ENCODE data around the gene DIAPH3. TPM values are rescaled to one million over a fixed set of nuclear protein-coding genes. Genes with fewer than 3 reads are reported as not detected.

Gene DIAPH3
- total and polyA plus RNA-seq, 4 experiments from 2014 or later, result 0.03 TPM; not detected in 3

DNA sequence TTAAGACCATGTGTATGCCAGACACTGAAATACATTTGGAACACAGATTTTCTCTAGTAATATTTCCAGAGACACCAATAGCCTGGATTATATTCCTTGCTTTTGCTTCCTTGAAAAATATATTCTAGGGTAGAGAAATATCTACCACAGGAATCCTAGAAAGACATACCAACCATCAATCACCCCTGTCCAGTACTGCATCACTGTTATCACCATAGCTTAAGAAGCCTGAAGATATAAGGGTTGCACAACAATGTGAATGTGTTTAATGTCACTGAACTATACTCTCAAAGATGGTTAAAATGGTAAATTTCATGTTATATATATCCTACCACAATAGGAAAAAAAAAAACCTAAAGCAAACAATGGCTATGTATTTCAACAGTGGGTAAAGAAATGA is 163.6 kb downstream of the DIAPH3 start:
- H3K4me3 Mint-ChIP-seq, result no peak overlapping the region
- no peaks in the 10 kb centered on the region for H3K4me1 Mint-ChIP-seq
- DNase-seq, result no peak
- intact Hi-C loops (cut with micrococcal nuclease), result no loop called here
- Histone ChIP-seq H3K27me3 (ENCODE audit: insufficient read depth, low read length) (no peaks in the 10 kb centered on the region), H3K9me3 (ENCODE audit: control insufficient read depth in 1 of 2, low read length in 2 of 2) (no peaks in the 10 kb centered on the region), H3K4me3 (ENCODE audit: low read length in 2 of 2) (no peak overlapping the region), H3K27ac (ENCODE audit: low read depth, low read length) (no peak overlapping the region), H3K4me1 (ENCODE audit: insufficient read depth, low read length) (no peaks in the 10 kb centered on the region), H3K36me3 (ENCODE audit: insufficient read depth, low read length) (no peaks in the 10 kb centered on the region)
- H3K9me3 Mint-ChIP-seq, result peaks cover 0 to 2% (median 0%) of the 10 kb centered on the region in 8 donors
- ChIA-PET CTCF (ENCODE audit: partially characterized antibody) (no interaction called here), POLR2A (ENCODE audit: partially characterized antibody) (no interaction called here)
- no peak overlapping the region for H3K27ac Mint-ChIP-seq
- H3K36me3 Mint-ChIP-seq, result no peaks in the 10 kb centered on the region
- H3K27me3 Mint-ChIP-seq, result no peaks in the 10 kb centered on the region

DNA sequence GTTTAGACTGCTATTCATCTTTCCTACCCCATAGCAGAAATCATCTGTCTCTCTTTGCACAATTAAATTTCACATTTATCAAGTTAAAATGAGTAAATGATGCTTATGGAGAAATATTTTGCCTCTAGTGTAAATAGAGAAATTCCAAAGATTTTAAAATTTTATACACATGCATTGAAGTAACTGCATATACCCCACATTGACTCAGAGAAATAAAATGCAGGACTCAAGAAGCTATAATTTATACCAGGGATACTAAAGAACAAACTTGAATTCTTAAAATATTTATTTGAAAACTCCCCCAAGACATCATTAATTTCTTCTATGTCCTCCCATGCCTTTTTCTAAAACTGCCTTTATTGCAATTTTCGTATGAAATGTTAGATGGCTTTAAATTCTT is 165.8 kb downstream of the DIAPH3 start:
- H3K4me1 ChIP-seq (ENCODE audit: insufficient read depth, low read length), result no peaks in the 10 kb centered on the region
- no peaks in the 10 kb centered on the region for H3K36me3 Mint-ChIP-seq

DNA sequence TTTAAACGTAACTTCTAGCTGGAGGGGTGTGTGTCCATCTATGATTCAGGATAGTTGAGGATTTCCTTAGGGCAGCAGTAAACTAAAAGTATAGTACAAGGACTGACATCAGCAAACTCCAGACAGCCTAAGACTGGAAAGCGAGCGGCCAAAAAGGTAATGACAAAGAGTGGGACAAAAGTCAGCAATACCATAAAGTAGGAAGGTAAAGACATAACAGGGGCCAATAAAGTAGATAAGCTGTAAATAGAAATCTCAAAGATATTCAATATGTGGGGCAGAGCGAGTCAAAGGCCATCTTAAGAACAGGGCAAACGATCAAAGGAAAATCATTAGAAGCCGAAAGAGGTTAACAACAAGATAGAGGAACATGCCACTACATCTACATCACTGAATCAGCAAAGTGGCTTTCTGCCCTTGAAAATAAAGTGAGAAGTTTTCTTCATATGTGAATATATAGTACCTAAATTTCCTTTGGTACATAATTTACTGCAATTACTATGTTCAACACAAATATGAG is 167.2 kb downstream of the DIAPH3 start:
- Histone ChIP-seq H3K27me3 (ENCODE audit: insufficient read depth, low read length) (no peaks in the 10 kb centered on the region), H3K36me3 (ENCODE audit: insufficient read depth, low read length) (no peaks in the 10 kb centered on the region), H3K27ac (ENCODE audit: low read depth, low read length) (no peak overlapping the region), H3K4me1 (ENCODE audit: insufficient read depth, low read length) (no peaks in the 10 kb centered on the region), H3K4me3 (ENCODE audit: low read length in 2 of 2) (no peak overlapping the region), H3K9me3 (ENCODE audit: control insufficient read depth in 1 of 2, low read length in 2 of 2) (no peaks in the 10 kb centered on the region)
- ChIA-PET CTCF (ENCODE audit: partially characterized antibody) (no interaction called here), POLR2A (ENCODE audit: partially characterized antibody) (no interaction called here)
- H3K4me1 Mint-ChIP-seq, result no peaks in the 10 kb centered on the region
- no peaks in the 10 kb centered on the region for H3K36me3 Mint-ChIP-seq
- intact Hi-C loops (cut with micrococcal nuclease), result no loop called here
- no peak overlapping the region for H3K4me3 Mint-ChIP-seq
- DNase-seq, result no peak
- H3K27ac Mint-ChIP-seq, result no peak overlapping the region
- H3K27me3 Mint-ChIP-seq, result no peaks in the 10 kb centered on the region
- H3K9me3 Mint-ChIP-seq, result peaks cover 0 to 2% (median 0%) of the 10 kb centered on the region in 8 donors

More for the DNA sequence above, 165.8 kb downstream of the DIAPH3 start:
- Histone ChIP-seq H3K27me3 (ENCODE audit: insufficient read depth, low read length) (no peaks in the 10 kb centered on the region), H3K4me3 (ENCODE audit: low read length in 2 of 2) (no peak overlapping the region), H3K36me3 (ENCODE audit: insufficient read depth, low read length) (no peaks in the 10 kb centered on the region), H3K27ac (ENCODE audit: low read depth, low read length) (no peak overlapping the region), H3K9me3 (ENCODE audit: control insufficient read depth in 1 of 2, low read length in 2 of 2) (no peaks in the 10 kb centered on the region)
- Mint-ChIP-seq H3K27me3 (no peaks in the 10 kb centered on the region), H3K9me3 (peaks cover 0 to 2% (median 0%) of the 10 kb centered on the region in 8 donors), H3K4me1 (no peaks in the 10 kb centered on the region), H3K27ac (no peak overlapping the region), H3K4me3 (no peak overlapping the region)
- POLR2A ChIA-PET (ENCODE audit: partially characterized antibody), result no interaction called here
- intact Hi-C loops (cut with micrococcal nuclease), result no loop called here
- no peak for DNase-seq
- CTCF ChIA-PET (ENCODE audit: partially characterized antibody), result no interaction called here

DNA sequence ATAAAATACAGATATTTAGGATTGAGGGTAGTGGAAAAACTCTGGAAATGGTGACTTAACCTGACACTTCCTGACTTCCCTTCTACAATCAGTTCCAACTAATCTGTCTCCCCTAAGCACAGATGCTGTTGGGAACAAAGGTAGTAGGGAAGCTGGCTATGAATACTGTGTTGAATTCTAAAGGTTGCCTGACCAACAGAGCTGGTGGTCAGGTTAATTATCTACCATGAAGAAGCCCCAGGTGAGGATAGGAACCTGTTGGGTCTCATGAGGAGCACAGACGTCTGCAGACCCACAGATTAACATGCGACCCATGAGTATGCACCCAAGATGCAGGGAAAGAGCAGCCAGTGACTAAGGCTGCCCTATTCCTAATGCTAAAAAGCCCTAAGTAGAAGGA is 172.3 kb downstream of the DIAPH3 start:
- Histone ChIP-seq H3K9me3 (ENCODE audit: control insufficient read depth in 1 of 2, low read length in 2 of 2) (no peaks in the 10 kb centered on the region), H3K36me3 (ENCODE audit: insufficient read depth, low read length) (no peaks in the 10 kb centered on the region), H3K27me3 (ENCODE audit: insufficient read depth, low read length) (no peaks in the 10 kb centered on the region), H3K4me3 (ENCODE audit: low read length in 2 of 2) (no peak overlapping the region), H3K27ac (ENCODE audit: low read depth, low read length) (no peak overlapping the region), H3K4me1 (ENCODE audit: insufficient read depth, low read length) (no peaks in the 10 kb centered on the region)
- H3K36me3 Mint-ChIP-seq, result no peaks in the 10 kb centered on the region
- H3K4me3 Mint-ChIP-seq, result no peak overlapping the region
- no peaks in the 10 kb centered on the region for H3K27me3 Mint-ChIP-seq
- no peak overlapping the region for H3K27ac Mint-ChIP-seq
- ChIA-PET POLR2A (ENCODE audit: partially characterized antibody) (no interaction called here), CTCF (ENCODE audit: partially characterized antibody) (no interaction called here)
- no peak for DNase-seq
- peaks cover 0 to 2% (median 0%) of the 10 kb centered on the region in 4 donors for H3K4me1 Mint-ChIP-seq
- intact Hi-C loops (cut with micrococcal nuclease), result no loop called here
- no peaks in the 10 kb centered on the region for H3K9me3 Mint-ChIP-seq

DNA sequence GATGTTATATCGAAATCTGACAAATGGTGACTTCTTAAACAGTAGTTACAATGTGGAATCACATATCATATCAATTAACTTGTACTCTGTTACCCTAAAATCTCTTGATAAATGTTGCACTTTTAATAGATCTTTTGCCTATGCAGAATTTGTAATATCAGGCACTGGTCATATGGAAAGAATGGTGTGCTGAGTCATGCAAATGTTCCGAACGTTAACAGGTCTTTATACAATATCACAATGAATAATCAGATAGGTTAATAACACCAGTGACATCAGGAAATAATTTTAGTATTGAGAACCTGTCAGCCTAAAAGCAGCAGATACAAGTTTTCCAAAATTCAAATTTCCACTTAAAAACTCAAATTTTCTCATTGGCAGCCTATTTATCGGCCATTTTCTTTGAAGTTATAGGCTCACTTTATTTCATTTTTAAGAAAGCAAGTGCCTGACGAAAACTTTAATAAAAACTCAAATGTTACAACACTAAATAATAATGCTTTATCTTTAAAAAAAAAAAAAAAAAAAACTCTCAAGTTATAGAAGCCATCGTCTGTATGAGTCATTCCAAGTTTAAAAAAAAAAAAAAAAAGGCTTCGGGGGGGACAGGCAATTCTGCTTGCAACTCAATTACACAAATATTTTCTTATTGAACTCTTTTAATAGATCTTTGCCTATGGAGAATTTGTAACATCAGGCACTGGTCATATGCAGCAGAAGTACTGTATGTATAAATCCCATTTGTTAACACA is 180.9 kb downstream of the DIAPH3 start:
- no peaks in the 10 kb centered on the region for H3K36me3 Mint-ChIP-seq
- Histone ChIP-seq H3K27ac (ENCODE audit: low read depth, low read length) (no peak overlapping the region), H3K4me1 (ENCODE audit: insufficient read depth, low read length) (no peaks in the 10 kb centered on the region), H3K4me3 (ENCODE audit: low read length in 2 of 2) (no peak overlapping the region), H3K27me3 (ENCODE audit: insufficient read depth, low read length) (no peaks in the 10 kb centered on the region), H3K36me3 (ENCODE audit: insufficient read depth, low read length) (no peaks in the 10 kb centered on the region), H3K9me3 (ENCODE audit: control insufficient read depth in 1 of 2, low read length in 2 of 2) (no peaks in the 10 kb centered on the region)
- H3K27ac Mint-ChIP-seq, result no peak overlapping the region
- H3K4me3 Mint-ChIP-seq, result no peak overlapping the region
- H3K27me3 Mint-ChIP-seq, result no peaks in the 10 kb centered on the region
- intact Hi-C loops (cut with micrococcal nuclease), result no loop called here
- H3K4me1 Mint-ChIP-seq, result peaks cover 0 to under 1% (median 0%) of the 10 kb centered on the region in 4 donors
- ChIA-PET CTCF (ENCODE audit: partially characterized antibody) (no interaction called here), POLR2A (ENCODE audit: partially characterized antibody) (no interaction called here)
- no peak for DNase-seq
- no peaks in the 10 kb centered on the region for H3K9me3 Mint-ChIP-seq

DNA sequence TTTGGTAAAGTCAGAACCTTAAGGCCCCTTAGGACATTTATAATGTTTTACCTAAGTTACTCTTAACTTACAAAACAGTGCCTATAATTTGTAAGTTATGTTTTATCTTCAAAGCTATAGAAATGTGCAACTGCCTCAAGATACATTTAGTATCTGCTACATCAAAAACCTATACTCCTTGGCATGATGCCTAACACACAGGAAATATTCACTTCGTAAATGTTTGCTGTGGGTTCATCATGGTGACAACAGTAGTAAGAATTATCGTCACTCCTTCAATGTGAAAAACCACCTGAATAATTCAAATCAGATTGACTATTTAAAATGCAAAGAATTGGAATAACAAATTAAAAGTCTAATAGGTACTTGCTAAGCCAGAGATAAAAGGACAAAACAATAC is 184.1 kb downstream of the DIAPH3 start:
- no peaks in the 10 kb centered on the region for H3K36me3 Mint-ChIP-seq
- H3K27ac Mint-ChIP-seq, result no peak overlapping the region
- H3K27me3 Mint-ChIP-seq, result no peaks in the 10 kb centered on the region
- no peak overlapping the region for H3K4me3 ChIP-seq (ENCODE audit: low read length in 2 of 2)
- intact Hi-C loops (cut with micrococcal nuclease), result no loop called here
- H3K4me3 Mint-ChIP-seq, result no peak overlapping the region
- ChIA-PET CTCF (ENCODE audit: partially characterized antibody) (no interaction called here), POLR2A (ENCODE audit: partially characterized antibody) (no interaction called here)
- H3K4me1 Mint-ChIP-seq, result no peaks in the 10 kb centered on the region
- H3K9me3 Mint-ChIP-seq, result no peaks in the 10 kb centered on the region
- peak in 3 of 5 donors; percentile 7 to 22 (median 11) for DNase-seq
- no peaks in the 10 kb centered on the region for H3K27me3 ChIP-seq (ENCODE audit: insufficient read depth, low read length)
- no peaks in the 10 kb centered on the region for H3K9me3 ChIP-seq (ENCODE audit: control insufficient read depth in 1 of 2, low read length in 2 of 2)
- no peaks in the 10 kb centered on the region for H3K4me1 ChIP-seq (ENCODE audit: insufficient read depth, low read length)
- no peaks in the 10 kb centered on the region for H3K36me3 ChIP-seq (ENCODE audit: insufficient read depth, low read length)
- no peak overlapping the region for H3K27ac ChIP-seq (ENCODE audit: low read depth, low read length)

DNA sequence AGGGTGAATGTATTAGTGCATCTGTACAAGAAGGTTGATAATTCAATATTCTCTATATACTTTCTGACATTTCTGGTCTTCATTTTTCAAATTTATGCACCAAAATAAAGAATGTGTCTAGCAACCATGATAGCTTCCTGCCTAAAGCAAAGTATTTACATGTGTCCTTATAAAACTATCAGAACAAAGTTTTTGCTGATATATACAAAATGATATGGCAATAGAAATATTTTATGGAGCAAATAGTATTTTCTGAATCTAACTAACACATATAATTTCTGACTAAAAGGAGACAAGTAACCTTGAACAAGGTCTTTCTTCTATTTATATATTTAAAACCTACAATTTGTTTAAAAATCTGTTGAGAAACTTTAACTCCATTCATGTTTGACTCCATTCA is 184.9 kb downstream of the DIAPH3 start:
- Histone ChIP-seq H3K27ac (ENCODE audit: low read depth, low read length) (no peak overlapping the region), H3K9me3 (ENCODE audit: control insufficient read depth in 1 of 2, low read length in 2 of 2) (no peaks in the 10 kb centered on the region), H3K4me3 (ENCODE audit: low read length in 2 of 2) (no peak overlapping the region), H3K36me3 (ENCODE audit: insufficient read depth, low read length) (no peaks in the 10 kb centered on the region), H3K4me1 (ENCODE audit: insufficient read depth, low read length) (no peaks in the 10 kb centered on the region), H3K27me3 (ENCODE audit: insufficient read depth, low read length) (no peaks in the 10 kb centered on the region)
- ChIA-PET POLR2A (ENCODE audit: partially characterized antibody) (no interaction called here), CTCF (ENCODE audit: partially characterized antibody) (no interaction called here)
- no peak overlapping the region for H3K27ac Mint-ChIP-seq
- no peaks in the 10 kb centered on the region for H3K27me3 Mint-ChIP-seq
- no peaks in the 10 kb centered on the region for H3K36me3 Mint-ChIP-seq
- H3K9me3 Mint-ChIP-seq, result no peaks in the 10 kb centered on the region
- H3K4me3 Mint-ChIP-seq, result no peak overlapping the region
- no peak for DNase-seq
- intact Hi-C loops (cut with micrococcal nuclease), result no loop called here
- no peaks in the 10 kb centered on the region for H3K4me1 Mint-ChIP-seq

Measured in CD4-positive, alpha-beta memory T cell (primary cell).